Measurements from ENCODE around the gene KAT6B. TPM values are rescaled to one million over a fixed set of nuclear protein-coding genes. Genes with fewer than 3 reads are reported as not detected.

The KAT6B gene
- total RNA-seq, 1 donor from 2014 or later: 21.7 TPM

DNA sequence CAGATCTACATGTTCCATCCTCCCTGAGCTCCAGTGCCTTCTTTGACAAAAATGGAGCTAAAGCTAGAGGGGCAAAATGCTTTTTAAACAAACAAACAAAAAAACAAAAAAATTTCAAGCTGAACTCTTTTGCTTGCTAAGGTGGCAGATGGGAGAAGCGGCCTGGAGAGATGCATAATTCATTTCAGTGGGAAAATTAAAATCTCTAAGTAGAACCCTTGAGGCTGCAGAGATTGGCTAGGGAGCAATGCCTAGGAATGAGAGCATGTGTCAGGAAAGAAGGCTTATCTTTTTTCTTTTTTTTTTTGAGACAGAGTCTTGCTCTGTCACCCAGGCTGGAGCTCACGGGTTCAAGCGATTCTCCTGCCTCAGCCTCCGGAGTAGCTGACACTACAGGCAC is 238.7 kb downstream of the KAT6B start:
- H3K27ac ChIP-seq (ENCODE audit: low read depth, low read length): no peak overlapping the region
- no peak overlapping the region for H3K4me2 ChIP-seq (ENCODE audit: low read length)
- no peak overlapping the region for H2AFZ ChIP-seq (ENCODE audit: low read depth, low read length)
- no peaks in the 10 kb centered on the region for H4K20me1 ChIP-seq (ENCODE audit: insufficient read depth, low read length)
- no peak for FAIRE-seq
- no peak for DNase-seq (ENCODE audit: low read depth)
- H3K27me3 Mint-ChIP-seq (ENCODE audit: low read depth, unreplicated experiment): no peaks in the 10 kb centered on the region
- H3K9me3 ChIP-seq (ENCODE audit: insufficient read depth, low read depth, low read length): no peaks in the 10 kb centered on the region
- no peaks in the 10 kb centered on the region for H3K9me3 Mint-ChIP-seq (ENCODE audit: unreplicated experiment)
- no peaks in the 10 kb centered on the region for H3K4me1 Mint-ChIP-seq (ENCODE audit: low read depth, unreplicated experiment)
- no peak overlapping the region for H3K4me3 ChIP-seq (ENCODE audit: insufficient read depth, low read depth, low read length)
- H3K27ac Mint-ChIP-seq (ENCODE audit: unreplicated experiment): no peak overlapping the region
- no peaks in the 10 kb centered on the region for H3K4me1 ChIP-seq (ENCODE audit: insufficient read depth, low read length)
- no peak overlapping the region for H3K4me3 Mint-ChIP-seq (ENCODE audit: unreplicated experiment)
- H3K36me3 ChIP-seq (ENCODE audit: insufficient read depth, low read length): no peaks in the 10 kb centered on the region
- TF ChIP-seq, protein P1, sequence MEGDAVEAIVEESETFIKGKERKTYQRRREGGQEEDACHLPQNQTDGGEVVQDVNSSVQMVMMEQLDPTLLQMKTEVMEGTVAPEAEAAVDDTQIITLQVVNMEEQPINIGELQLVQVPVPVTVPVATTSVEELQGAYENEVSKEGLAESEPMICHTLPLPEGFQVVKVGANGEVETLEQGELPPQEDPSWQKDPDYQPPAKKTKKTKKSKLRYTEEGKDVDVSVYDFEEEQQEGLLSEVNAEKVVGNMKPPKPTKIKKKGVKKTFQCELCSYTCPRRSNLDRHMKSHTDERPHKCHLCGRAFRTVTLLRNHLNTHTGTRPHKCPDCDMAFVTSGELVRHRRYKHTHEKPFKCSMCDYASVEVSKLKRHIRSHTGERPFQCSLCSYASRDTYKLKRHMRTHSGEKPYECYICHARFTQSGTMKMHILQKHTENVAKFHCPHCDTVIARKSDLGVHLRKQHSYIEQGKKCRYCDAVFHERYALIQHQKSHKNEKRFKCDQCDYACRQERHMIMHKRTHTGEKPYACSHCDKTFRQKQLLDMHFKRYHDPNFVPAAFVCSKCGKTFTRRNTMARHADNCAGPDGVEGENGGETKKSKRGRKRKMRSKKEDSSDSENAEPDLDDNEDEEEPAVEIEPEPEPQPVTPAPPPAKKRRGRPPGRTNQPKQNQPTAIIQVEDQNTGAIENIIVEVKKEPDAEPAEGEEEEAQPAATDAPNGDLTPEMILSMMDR (IDR thresholded peaks at IDR 0.05; ENCODE audit: insufficient read depth, low read depth, low read length): no peak
- TF ChIP-seq EZH2 (IDR thresholded peaks at IDR 0.05; ENCODE audit: insufficient read depth, low read length): no peak
- H3K9ac ChIP-seq (ENCODE audit: low read length): no peak overlapping the region
- H3K36me3 Mint-ChIP-seq (ENCODE audit: low read depth, unreplicated experiment): no peaks in the 10 kb centered on the region
- no peaks in the 10 kb centered on the region for H3K79me2 ChIP-seq (ENCODE audit: insufficient read depth, low read length)
- H3K27me3 ChIP-seq (ENCODE audit: insufficient read depth, low read length): no peaks in the 10 kb centered on the region

DNA sequence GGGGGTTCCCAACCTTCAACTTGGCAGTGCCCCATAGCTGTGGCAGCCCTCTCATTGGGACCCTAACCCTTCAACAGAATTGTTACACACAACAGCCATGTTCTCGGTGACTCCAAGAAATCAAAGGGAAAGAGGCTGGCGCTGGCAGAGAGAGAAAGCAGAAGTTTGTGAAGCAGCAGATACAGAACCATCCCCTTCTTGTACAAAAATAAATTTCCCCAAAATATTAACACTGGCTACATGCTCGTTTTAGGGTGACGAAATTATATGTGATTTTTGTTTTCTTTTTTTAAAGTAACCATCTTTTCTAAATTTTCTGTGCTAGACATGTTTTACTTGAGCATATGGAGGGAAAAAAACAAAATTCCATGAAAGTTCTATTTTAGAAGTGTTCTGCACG is 239.9 kb downstream of the KAT6B start:
- Mint-ChIP-seq H3K27ac (ENCODE audit: unreplicated experiment) (no peak overlapping the region), H3K36me3 (ENCODE audit: low read depth, unreplicated experiment) (no peaks in the 10 kb centered on the region), H3K4me1 (ENCODE audit: low read depth, unreplicated experiment) (peaks cover 3% of the 10 kb centered on the region), H3K4me3 (ENCODE audit: unreplicated experiment) (no peak overlapping the region), H3K27me3 (ENCODE audit: low read depth, unreplicated experiment) (no peaks in the 10 kb centered on the region), H3K9me3 (ENCODE audit: unreplicated experiment) (no peaks in the 10 kb centered on the region)
- Histone ChIP-seq H3K79me2 (ENCODE audit: insufficient read depth, low read length) (no peaks in the 10 kb centered on the region), H2AFZ (ENCODE audit: low read depth, low read length) (peak overlapping the region; percentile 4), H3K36me3 (ENCODE audit: insufficient read depth, low read length) (no peaks in the 10 kb centered on the region), H4K20me1 (ENCODE audit: insufficient read depth, low read length) (no peaks in the 10 kb centered on the region), H3K9ac (ENCODE audit: low read length) (no peak overlapping the region), H3K27ac (ENCODE audit: low read depth, low read length) (no peak overlapping the region), H3K27me3 (ENCODE audit: insufficient read depth, low read length) (no peaks in the 10 kb centered on the region), H3K4me2 (ENCODE audit: low read length) (no peak overlapping the region), H3K9me3 (ENCODE audit: insufficient read depth, low read depth, low read length) (no peaks in the 10 kb centered on the region), H3K4me1 (ENCODE audit: insufficient read depth, low read length) (no peaks in the 10 kb centered on the region), H3K4me3 (ENCODE audit: insufficient read depth, low read depth, low read length) (no peak overlapping the region)
- no peak for FAIRE-seq
- no peak for DNase-seq (ENCODE audit: low read depth)
- TF ChIP-seq EZH2 (IDR thresholded peaks at IDR 0.05; ENCODE audit: insufficient read depth, low read length): no peak
- TF ChIP-seq, protein P1 (IDR thresholded peaks at IDR 0.05; ENCODE audit: insufficient read depth, low read depth, low read length): no peak

DNA sequence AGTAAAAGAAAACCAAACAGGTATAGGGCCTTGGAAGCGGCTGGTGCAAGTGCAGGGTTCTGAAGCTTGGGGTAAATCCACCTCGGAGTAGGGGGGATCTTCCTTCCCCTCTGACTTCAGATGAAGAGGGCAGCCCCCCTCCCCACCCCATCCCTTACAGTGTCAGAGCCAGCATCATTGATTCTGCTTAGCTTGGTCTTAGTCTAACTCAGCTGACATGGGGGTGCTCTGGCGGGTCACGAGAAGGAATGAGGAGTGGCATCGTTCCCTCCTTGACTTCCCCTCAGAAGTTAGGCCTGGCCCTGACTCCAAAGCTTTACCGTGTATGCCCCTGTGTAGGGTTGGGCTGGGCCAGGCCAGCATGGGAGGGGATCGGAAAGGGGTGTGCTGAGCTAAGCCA is 240.9 kb downstream of the KAT6B start:
- H3K9ac ChIP-seq (ENCODE audit: low read length): no peak overlapping the region
- H3K4me1 ChIP-seq (ENCODE audit: insufficient read depth, low read length): no peaks in the 10 kb centered on the region
- FAIRE-seq: no peak
- Mint-ChIP-seq H3K27me3 (ENCODE audit: low read depth, unreplicated experiment) (no peaks in the 10 kb centered on the region), H3K9me3 (ENCODE audit: unreplicated experiment) (no peaks in the 10 kb centered on the region), H3K4me3 (ENCODE audit: unreplicated experiment) (no peak overlapping the region), H3K27ac (ENCODE audit: unreplicated experiment) (no peak overlapping the region), H3K36me3 (ENCODE audit: low read depth, unreplicated experiment) (no peaks in the 10 kb centered on the region), H3K4me1 (ENCODE audit: low read depth, unreplicated experiment) (peaks cover 3% of the 10 kb centered on the region)
- no peaks in the 10 kb centered on the region for H3K79me2 ChIP-seq (ENCODE audit: insufficient read depth, low read length)
- no peak overlapping the region for H3K4me2 ChIP-seq (ENCODE audit: low read length)
- H3K36me3 ChIP-seq (ENCODE audit: insufficient read depth, low read length): no peaks in the 10 kb centered on the region
- no peaks in the 10 kb centered on the region for H3K27me3 ChIP-seq (ENCODE audit: insufficient read depth, low read length)
- no peaks in the 10 kb centered on the region for H3K9me3 ChIP-seq (ENCODE audit: insufficient read depth, low read depth, low read length)
- DNase-seq (ENCODE audit: low read depth): no peak
- no peaks in the 10 kb centered on the region for H4K20me1 ChIP-seq (ENCODE audit: insufficient read depth, low read length)
- H3K4me3 ChIP-seq (ENCODE audit: insufficient read depth, low read depth, low read length): no peak overlapping the region
- no peak overlapping the region for H2AFZ ChIP-seq (ENCODE audit: low read depth, low read length)
- TF ChIP-seq, protein P1 (IDR thresholded peaks at IDR 0.05; ENCODE audit: insufficient read depth, low read depth, low read length): no peak
- no peak for TF ChIP-seq EZH2 (IDR thresholded peaks at IDR 0.05; ENCODE audit: insufficient read depth, low read length)
- H3K27ac ChIP-seq (ENCODE audit: low read depth, low read length): no peak overlapping the region

All from astrocyte (in vitro differentiated cells and primary cell).